Glutamatergic neuron (in vitro differentiated cells): Measurements from ENCODE around the gene RAD51B. TPM values are rescaled to one million over a fixed set of nuclear protein-coding genes. Genes with fewer than 3 reads are reported as not detected.

Experiments used
- DNase-seq: peaks from one replicate; pipeline ENCODE4 v3.0.0; 2022
- H3K27ac Mint-ChIP-seq: one replicate; pipeline ENCODE4 v1.8.0; 2020; ENCODE audit warnings: mild to moderate bottlenecking, mixed read lengths, inconsistent platforms; ENCODE audit not compliant: unreplicated experiment
- H3K27me3 Mint-ChIP-seq: one replicate; pipeline ENCODE4 v1.8.0; 2020; ENCODE audit warnings: mild to moderate bottlenecking, moderate library complexity, mixed read lengths, inconsistent platforms; ENCODE audit not compliant: unreplicated experiment
- H3K36me3 Mint-ChIP-seq: one replicate; pipeline ENCODE4 v1.8.0; 2020; ENCODE audit warnings: mild to moderate bottlenecking, mixed read lengths, inconsistent platforms; ENCODE audit not compliant: unreplicated experiment
- H3K4me1 Mint-ChIP-seq: one replicate; pipeline ENCODE4 v1.8.0; 2020; ENCODE audit warnings: mild to moderate bottlenecking, low read depth, mixed read lengths, inconsistent platforms; ENCODE audit not compliant: unreplicated experiment
- H3K4me3 Mint-ChIP-seq: one replicate; pipeline ENCODE4 v1.8.0; 2020; ENCODE audit warnings: mild to moderate bottlenecking, mixed read lengths, inconsistent platforms; ENCODE audit not compliant: unreplicated experiment
- H3K9me3 Mint-ChIP-seq: one replicate; pipeline ENCODE4 v1.8.0; 2020; ENCODE audit warnings: mild to moderate bottlenecking, moderate library complexity, mixed read lengths, inconsistent platforms; ENCODE audit not compliant: unreplicated experiment
- CTCF ChIP-seq: fragments of 200-600 bp; sonication (generic); IDR thresholded peaks from one replicate; pipeline ENCODE4 v1.5.0; 2021; ENCODE audit not compliant: partially characterized antibody, unreplicated experiment
- total RNA-seq: library from RNA; stranded (reverse); fragmentation: NEBNext Ultra II Directional; extraction: Animal tissue kit (Norgen Biotek cat#: 25700); gene quantifications from one replicate; pipeline ENCODE4 v1.2.1, GENCODE V29; 2021; ENCODE audit not compliant: unreplicated experiment

RAD51B gene
- total RNA-seq, 1 donor from 2014 or later = 9.7 TPM

- H3K27me3 Mint-ChIP-seq = peaks cover 2% of the 10 kb centered on the region
- no peak for TF ChIP-seq CTCF
- no peak overlapping the region for H3K4me3 Mint-ChIP-seq
- H3K27ac Mint-ChIP-seq = no peak overlapping the region
- H3K36me3 Mint-ChIP-seq = peaks cover 5% of the 10 kb centered on the region
- DNase-seq = no peak
- peaks cover 5% of the 10 kb centered on the region for H3K9me3 Mint-ChIP-seq
- no peaks in the 10 kb centered on the region for H3K4me1 Mint-ChIP-seq
These were observed 751.6 kb downstream of the RAD51B start for GRCh38 chr14:68571114-68571591.

GRCh38 chr14:68571928-68572525, 752.4 kb downstream of the RAD51B start:
- peaks cover 5% of the 10 kb centered on the region for H3K36me3 Mint-ChIP-seq
- no peak for DNase-seq
- no peak for TF ChIP-seq CTCF
- H3K27me3 Mint-ChIP-seq = peaks cover 2% of the 10 kb centered on the region
- H3K9me3 Mint-ChIP-seq = peaks cover 5% of the 10 kb centered on the region
- no peak overlapping the region for H3K4me3 Mint-ChIP-seq
- no peak overlapping the region for H3K27ac Mint-ChIP-seq
- H3K4me1 Mint-ChIP-seq = no peaks in the 10 kb centered on the region

- peaks cover 2% of the 10 kb centered on the region for H3K9me3 Mint-ChIP-seq
- no peaks in the 10 kb centered on the region for H3K4me1 Mint-ChIP-seq
- no peak overlapping the region for H3K27ac Mint-ChIP-seq
- DNase-seq = no peak
- peaks cover 5% of the 10 kb centered on the region for H3K36me3 Mint-ChIP-seq
- H3K4me3 Mint-ChIP-seq = no peak overlapping the region
- TF ChIP-seq CTCF = no peak
- peaks cover 2% of the 10 kb centered on the region for H3K27me3 Mint-ChIP-seq
These were observed 753.5 kb downstream of the RAD51B start for GRCh38 chr14:68573126-68573525.

- DNase-seq = no peak
- no peak overlapping the region for H3K27ac Mint-ChIP-seq
- H3K4me3 Mint-ChIP-seq = no peak overlapping the region
- H3K9me3 Mint-ChIP-seq = peaks cover 2% of the 10 kb centered on the region
- no peaks in the 10 kb centered on the region for H3K4me1 Mint-ChIP-seq
- TF ChIP-seq CTCF = no peak
- H3K27me3 Mint-ChIP-seq = peaks cover 2% of the 10 kb centered on the region
- H3K36me3 Mint-ChIP-seq = peaks cover 5% of the 10 kb centered on the region
These were observed 754.1 kb downstream of the RAD51B start for GRCh38 chr14:68573722-68574121.

- Mint-ChIP-seq H3K4me3 (no peak overlapping the region), H3K4me1 (no peaks in the 10 kb centered on the region), H3K36me3 (peaks cover 5% of the 10 kb centered on the region), H3K27me3 (peaks cover 2% of the 10 kb centered on the region), H3K27ac (no peak overlapping the region), H3K9me3 (peaks cover 2% of the 10 kb centered on the region)
- no peak for TF ChIP-seq CTCF
- DNase-seq = no peak
These were observed 754.9 kb downstream of the RAD51B start for GRCh38 chr14:68574461-68574860.
